Activated CD8-positive, alpha-beta memory T cell treated with anti-CD3 and anti-CD28 coated beads, Interleukin-2, amount 50 U/mL, for 1 hour (primary cell): Measurements from ENCODE around the gene ABHD3.
A peak's percentile ranks its signal among the peaks of the same experiment; 100 is the strongest.
"Not testable (repeated sequence)": the region's sequence is repeated elsewhere in the genome, so short reads cannot be mapped to it uniquely, and the experiment has no call there.

Source experiments
- DNase-seq: peaks from one replicate; pipeline ENCODE4 v3.0.0-alpha.2; 2020; ENCODE audit errors: extremely low read depth

Gene ABHD3, protein sequence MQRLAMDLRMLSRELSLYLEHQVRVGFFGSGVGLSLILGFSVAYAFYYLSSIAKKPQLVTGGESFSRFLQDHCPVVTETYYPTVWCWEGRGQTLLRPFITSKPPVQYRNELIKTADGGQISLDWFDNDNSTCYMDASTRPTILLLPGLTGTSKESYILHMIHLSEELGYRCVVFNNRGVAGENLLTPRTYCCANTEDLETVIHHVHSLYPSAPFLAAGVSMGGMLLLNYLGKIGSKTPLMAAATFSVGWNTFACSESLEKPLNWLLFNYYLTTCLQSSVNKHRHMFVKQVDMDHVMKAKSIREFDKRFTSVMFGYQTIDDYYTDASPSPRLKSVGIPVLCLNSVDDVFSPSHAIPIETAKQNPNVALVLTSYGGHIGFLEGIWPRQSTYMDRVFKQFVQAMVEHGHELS

GRCh38 chr18:21704603-21705364, at the start of gene ABHD3:
Gene ABHD3 (minus strand): TSS chr18:21704774. CDS start chr18:21704665, 109 bp downstream.
- peak; percentile 71 for DNase-seq

DNA sequence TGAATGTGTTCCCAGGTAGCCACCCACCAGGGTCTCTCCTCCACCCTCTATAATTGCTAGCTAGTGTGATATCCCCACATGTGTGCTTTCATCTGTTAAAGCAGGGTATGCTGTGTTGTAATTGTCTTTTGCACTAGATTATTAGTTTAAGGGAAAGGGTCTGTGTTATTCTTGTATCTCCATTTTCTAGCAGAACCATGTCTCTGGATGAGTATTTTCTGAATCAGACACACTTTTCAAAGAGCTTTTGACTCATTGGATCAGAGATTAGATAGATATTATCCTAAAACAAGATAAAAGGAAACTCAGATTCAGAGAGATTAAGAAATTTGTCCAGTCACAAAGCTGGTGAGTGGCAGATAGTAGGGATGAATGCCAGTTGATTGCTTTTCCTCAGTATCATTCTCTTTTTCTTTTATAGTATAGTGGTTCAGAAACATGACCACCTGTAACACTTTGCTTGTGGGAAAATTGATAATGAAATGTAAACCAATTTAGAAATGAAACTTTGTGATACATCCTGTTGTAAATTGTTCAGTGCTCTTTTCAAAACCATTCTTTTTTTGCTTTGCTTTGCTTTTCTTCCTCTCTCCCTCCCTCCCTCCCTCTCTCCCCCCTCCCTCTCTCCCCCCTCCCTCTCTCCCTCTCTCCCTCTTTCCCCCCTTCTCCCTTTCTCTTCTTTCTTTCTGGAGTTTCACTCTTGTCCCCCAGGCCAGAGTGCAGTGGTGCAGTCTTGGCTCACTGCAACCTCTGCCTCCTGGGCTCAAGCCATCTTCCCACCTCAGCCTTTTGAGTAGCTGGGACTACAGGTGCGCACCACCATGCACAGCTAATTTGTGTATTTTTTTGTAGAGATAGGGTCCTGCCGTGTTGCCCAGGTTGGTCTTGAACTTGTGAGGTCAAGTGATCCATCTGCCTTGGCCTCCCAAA, 43.5 kb upstream of the ABHD3 start:
- DNase-seq, result no peak

DNA sequence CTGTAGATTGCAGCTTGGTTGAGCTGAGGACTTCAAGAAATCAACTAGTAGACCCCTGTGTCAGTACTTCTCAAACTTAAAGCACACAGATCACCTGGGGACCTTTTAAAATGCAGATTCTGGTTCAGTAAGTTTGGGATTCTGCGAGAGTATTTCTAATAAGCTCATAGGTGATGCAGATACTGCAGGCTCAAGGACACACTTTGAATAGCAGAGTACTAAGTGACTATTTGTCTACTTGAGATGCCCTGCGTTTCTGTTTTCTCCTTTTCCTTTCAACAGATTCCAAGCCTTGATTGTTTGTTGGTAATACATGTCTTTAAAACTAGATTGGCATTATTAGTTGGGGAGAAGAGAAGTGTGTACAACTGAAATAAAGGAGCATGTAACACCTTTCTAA, 42.7 kb upstream of the ABHD3 start:
- no peak for DNase-seq

GRCh38 chr18:21745231-21745630, 40.7 kb upstream of the ABHD3 start:
- no peak for DNase-seq

GRCh38 chr18:21743166-21743832, 38.7 kb upstream of the ABHD3 start:
- DNase-seq, result no peak

DNA sequence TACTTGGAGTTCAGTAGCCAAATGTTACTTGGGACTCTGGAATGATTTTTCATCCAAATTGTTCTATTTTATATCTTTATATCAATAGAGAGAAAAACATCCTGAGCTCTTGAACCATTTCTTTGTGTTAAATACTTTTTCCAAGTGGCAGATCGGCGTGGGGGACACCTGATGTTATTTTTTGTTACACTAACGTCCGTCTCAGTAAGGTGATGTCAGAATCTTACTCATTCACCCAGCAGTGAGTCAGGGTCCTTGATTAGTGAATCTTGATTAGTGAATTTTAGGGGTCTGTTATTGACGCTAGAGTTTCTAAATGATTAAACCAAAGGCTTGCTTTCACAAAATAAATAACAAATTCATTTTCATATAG, 37.7 kb upstream of the ABHD3 start:
- no peak for DNase-seq

DNA sequence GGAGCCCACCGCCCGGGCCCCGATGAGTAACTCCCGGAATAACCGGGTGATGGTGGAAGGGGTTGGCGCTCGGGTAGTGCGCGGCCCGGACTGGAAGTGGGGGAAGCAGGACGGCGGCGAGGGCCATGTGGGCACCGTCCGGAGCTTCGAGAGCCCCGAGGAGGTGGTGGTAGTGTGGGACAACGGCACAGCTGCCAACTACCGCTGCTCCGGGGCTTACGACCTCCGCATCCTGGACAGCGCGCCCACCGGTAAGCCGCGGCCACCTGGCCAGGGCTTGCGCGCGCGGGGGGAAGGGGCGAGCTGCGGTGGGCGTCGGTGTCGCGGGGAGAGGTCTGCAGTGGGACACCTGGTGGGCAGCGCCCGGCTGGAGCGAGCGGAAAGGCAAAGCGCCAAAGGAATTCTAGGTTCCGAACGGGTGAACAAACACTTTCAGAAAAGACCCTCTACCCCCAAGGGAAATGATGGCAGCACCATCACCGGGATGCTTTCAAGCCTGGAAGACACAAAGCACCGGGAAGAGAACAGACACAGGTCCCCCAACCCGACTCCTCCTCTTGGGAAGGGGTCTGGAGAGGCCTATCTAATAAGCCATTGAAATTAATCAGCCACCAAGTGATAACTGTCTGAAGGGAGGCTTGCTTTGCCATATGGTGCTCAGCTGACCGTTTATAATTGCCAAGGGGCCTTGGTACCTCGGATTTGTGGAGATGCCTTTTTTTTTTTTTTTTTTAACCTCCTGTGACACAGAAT, 37.2 kb upstream of the ABHD3 start:
- DNase-seq, result no peak

GRCh38 chr18:21741312-21741561, 36.7 kb upstream of the ABHD3 start:
- no peak for DNase-seq

GRCh38 chr18:21740538-21741311, 36.2 kb upstream of the ABHD3 start, which contains the start of gene MIB1:
Gene MIB1 (plus strand): TSS chr18:21740792. CDS start chr18:21741584, 792 bp downstream.
- DNase-seq, result peak; percentile 93

DNA sequence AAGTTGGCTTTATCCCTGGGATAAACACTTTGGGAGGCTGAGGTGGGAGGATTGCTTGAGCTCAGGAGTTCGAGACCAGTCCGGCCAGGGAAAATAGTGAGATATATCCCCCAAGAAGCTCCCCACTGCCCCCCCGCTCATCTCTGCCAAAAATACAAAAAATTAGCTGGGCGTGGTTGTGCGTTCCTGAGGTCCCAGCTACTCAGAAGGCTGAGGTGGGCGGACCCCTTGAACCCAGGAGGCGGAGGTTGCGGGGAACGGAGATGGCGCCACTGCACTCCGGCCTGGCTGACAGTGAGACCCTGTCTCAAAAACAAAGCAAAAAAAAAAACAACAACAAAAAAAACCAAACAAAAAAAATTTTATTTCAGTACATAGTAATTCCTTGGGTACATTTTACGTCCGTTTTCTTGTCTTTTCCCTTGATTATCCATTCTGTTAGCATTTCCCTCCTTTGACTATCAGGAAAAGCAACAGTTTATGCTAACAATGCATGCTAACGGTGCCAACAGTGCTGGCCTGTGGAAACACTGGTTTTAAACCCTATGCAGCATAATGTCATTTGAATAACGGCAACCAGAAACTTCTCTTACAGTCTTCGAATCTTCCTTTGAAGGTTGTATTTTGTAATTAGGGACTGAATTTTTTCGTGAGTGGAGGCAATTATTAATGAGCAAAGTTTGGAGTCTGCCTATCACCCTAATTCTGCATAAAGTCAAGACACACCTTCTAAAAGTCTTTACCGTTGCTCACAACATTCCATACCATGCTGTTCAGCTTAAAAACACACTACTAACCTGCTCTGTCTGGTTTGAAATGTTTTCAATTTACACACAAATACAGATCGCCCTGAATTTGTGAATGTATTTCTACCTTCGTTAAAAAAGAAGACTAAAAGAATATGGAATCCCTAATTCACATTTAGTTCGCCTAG, 35.3 kb upstream of the ABHD3 start:
- no peak for DNase-seq

DNA sequence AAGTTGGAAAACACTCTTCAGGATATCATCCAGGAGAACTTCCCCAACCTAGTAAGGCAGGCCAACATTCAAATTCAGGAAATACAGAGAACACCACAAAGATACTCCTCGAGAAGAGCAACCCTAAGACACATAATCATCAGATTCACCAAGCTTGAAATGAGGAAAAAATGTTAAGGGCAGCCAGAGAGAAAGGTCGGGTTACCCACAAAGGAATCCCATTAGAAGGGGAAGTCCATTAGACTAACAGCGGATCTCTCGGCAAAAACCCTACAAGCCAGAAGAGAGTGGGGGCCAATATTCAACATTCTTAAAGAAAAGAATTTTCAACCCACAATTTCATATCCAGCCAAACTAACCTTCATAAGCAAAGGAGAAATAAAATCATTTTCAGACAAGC, 32.4 kb upstream of the ABHD3 start:
- DNase-seq, result not testable (repeated sequence)

- DNase-seq, result no peak
These were observed 31.0 kb upstream of the ABHD3 start for GRCh38 chr18:21735452-21736015.

DNA sequence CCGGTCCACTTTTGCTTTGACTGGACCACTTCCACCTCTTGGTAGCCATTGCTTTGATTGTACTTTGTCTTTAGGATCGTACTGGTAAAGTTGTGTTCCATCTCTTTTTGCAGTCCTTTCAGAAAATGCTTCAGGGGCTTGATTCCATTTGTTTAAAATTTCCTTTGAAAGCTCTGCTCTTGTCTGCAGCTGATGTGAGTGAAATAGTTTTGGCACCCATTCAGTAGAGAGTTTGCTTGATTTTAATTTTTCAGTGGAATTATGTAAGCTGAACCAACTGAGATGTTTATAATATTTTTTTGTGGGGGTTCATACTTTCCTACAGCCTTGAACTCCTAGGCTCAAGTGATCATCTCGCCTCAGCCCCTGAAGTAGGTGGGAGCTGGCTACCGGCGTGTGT, 28.4 kb upstream of the ABHD3 start:
- no peak for DNase-seq

DNA sequence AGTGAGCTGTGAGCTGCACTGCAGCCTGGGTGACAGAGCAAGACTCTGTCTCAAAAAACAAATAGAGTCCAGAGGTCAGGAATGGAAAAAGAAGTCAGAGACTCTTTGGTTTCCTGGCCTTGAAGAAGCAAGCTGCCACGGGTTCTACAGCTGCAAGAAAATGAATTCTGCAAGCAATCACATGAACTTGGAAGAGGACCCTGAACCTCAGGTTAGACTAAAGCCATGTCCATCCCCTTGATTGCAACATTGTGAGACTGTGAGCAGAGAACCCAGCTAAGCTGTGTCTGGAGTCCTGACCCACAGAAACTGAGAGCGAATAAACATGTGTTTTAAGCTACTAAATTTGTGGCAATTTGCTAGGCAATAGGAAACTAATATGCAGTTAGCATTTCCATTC, 23.1 kb upstream of the ABHD3 start:
- DNase-seq, result no peak

DNA sequence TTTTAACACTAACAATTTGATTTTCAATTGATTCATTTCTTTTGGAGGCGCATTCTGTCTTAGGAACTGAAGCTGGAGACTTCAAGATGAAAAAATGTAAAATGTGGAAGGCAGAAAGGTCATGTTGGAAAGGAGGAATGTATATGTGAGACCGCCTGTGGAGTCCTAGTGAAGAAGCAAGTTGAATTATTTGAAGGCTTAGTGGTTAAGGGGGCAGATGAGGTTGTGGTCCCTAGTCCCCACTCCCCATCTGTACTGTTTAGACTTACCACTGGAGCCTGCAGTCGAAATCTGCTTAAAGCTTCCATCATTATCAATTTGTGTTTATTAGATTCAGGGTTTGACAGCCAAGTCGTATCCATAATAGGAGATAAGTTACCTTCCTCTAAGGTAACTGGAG, 20.6 kb upstream of the ABHD3 start:
- DNase-seq, result no peak

DNA sequence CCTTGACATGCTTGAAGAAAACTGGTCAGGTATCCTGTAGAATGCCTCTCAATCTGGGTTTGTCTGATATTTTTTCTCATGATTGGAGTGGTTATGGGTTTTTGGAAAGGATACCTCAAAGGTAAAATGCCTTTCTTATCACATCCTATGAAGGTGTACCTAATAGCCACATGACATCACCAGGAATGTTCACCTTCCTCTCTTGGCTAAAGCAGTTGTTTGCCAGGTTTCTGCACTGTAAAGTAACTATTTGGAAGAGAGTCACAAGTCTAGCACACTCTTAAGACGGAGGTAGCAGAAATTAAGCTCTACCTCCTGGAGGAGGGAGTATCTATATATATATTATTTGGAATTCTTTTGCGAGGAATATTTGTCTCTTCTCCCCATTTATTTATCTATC, 18.1 kb upstream of the ABHD3 start:
- DNase-seq, result no peak

DNA sequence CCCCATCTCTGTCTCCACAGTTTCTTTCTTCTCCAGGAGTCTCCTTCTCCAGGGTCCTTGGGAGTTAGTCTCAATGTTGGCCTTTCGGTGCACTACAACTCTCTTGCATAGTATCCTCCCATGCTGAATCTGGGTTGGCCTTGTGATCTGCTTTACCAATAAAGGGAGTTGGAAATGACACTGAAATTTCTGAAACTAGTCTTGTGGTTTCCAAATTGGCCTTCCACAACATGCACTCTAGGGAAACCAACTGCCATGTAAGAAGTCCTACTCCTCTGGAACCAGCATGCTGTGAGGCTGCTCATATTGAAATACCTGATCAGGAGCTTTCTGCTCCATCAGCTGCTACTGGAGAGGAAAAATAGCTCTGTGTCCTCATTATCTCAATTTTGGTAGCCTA, 9.9 kb upstream of the ABHD3 start:
- DNase-seq, result no peak

- DNase-seq, result not testable (repeated sequence)
These were observed 2.6 kb upstream of the ABHD3 start for GRCh38 chr18:21707130-21707529.

DNA sequence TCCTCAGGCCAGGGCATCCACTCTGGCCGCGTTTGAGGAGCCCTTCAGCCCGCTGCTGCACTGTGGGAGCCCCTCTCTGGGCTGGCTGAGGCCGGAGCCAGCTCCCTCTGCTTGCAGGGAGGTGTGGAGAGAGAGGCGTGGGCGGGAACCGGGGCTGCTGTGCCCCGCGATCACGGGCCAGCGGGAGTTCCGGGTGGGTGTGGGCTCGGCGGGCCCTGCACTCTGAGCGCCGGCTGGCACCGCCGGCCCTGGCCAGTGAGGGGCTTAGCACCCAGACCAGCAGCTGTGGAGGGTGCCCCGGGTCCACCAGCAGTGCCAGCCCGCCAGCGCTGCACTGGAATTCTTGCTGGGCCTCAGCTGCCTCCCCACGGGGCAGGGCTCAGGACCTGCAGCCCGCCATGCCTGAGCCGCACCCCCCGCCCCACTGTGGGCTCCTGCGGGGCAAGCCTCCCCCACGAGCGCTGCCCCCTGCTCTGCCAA, 1.9 kb upstream of the ABHD3 start:
- no peak for DNase-seq
